Stimulated activated CD8-positive, alpha-beta memory T cell treated with anti-CD3 and anti-CD28 coated beads, Interleukin-12 subunit alpha, Interleukin-12 subunit beta, amount 100 ng/mL, for 24 hours (primary cell): Measurements from ENCODE around the gene ATP6V1F.

Experiments used
- DNase-seq: peaks from one replicate; pipeline ENCODE4 v3.0.0-alpha.2; 2020; ENCODE audit errors: extremely low read depth

The ATP6V1F gene

DNA sequence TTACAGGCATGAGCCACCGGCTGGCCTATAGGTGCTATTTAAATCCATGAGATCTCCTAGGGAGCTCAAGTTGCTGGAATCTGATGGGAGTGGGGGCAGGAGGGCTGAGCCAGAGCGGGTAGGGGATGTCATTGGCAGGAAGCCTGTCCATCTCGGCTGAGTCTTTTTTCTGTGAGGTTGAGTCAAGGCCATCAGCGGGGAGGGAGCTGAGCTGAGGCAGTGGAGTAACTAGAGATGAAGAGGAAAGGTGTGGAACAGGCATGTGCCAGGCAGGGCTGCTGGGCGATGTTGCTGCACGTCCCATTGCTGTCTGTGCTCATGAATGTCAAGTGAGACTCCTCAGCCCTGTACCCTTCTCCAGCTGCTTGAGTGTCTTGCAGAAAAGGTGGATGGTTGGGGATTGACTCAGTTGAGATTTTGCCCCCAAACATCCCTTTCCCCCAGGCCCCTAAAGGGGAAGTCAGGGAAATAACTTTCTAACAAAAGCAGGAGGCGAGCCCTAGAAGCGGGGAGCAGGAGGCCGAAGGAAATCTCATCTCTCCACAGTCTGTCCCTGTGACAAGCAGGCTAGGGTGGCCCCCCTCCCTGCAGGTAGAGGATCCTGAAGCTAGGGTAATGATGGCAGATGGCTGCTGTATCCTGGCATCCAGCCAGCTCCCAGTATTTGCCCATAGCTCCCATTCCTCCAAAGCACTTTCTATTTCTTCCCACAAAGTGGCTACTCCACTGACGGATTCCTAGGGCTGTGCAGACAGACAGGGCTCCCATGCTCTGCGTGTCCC, 5.4 kb downstream of the ATP6V1F start:
- no peak for DNase-seq

DNA sequence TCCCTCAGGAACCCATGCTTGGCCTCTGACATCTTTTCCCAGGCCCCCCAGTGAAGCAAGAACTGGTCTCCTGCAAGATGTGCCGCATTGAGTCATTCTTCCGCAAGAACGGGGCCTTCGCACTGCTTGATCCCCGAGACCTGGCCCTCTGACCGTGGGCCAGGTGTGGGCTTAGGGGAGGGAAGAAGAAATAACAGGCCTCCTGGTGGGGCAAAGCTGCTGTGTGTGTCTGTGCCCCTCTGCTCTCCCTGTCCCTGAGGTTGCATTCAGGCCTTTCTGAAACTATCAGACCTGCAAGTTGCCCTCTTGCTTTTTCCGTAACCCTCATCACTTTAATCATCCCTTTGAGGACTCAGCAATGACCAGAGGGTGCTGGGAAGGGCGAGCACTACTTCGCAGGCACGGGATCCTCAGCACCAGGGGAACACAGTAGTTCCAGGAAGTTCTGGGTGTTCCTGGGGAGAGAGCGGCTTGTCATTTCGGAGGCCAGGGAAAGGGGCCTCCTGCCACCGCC, 6.0 kb downstream of the ATP6V1F start:
- DNase-seq, result no peak

DNA sequence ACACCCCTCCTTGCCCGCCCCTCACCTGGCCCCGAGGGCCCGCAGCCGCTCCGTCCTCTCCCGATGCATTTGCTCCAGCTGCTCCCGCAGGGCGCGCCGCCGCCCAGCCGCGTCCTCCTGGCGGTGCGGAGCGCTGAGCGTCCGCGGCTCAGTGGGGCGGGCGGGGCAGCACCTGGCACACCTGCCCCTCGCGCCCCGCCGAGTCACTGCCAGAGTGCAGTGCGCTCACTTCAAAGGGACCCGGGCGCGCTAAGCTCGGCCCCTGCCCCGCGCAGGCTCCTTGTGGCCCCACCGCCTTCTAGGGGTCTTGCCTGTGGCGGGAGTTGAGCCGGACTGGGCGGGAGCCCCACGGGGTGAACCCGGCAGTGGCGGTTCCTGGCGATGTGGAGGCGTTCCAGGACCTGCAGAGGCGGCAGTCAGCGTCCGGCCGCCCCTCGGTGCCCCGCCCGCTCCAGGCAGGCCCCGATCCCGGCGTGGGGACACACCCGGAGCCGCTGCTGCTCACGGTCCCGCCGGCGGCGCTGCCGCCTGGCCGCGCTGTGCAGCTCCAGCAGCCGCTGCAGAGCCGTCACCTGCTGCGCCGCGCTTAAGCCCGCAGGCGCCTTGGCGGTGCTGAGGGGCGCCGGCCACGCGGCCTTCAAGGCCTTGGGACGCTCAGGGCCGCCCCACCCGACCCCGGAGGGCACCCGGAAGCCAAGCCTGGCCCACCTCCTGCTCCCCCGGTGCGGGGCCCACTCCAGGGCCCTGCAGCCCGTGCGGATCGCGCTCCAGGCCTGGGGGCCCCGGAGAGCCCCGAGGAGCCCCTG, 6.7 kb downstream of the ATP6V1F start:
- no peak for DNase-seq

- no peak for DNase-seq
Observed at GRCh38 chr7:128869944-128870285, 7.3 kb downstream of the ATP6V1F start.

GRCh38 chr7:128871050-128871449, 8.4 kb downstream of the ATP6V1F start:
- no peak for DNase-seq

GRCh38 chr7:128872394-128872824, 9.8 kb downstream of the ATP6V1F start:
- no peak for DNase-seq

- DNase-seq, result no peak
Observed at GRCh38 chr7:128873234-128873633, 10.6 kb downstream of the ATP6V1F start.

DNA sequence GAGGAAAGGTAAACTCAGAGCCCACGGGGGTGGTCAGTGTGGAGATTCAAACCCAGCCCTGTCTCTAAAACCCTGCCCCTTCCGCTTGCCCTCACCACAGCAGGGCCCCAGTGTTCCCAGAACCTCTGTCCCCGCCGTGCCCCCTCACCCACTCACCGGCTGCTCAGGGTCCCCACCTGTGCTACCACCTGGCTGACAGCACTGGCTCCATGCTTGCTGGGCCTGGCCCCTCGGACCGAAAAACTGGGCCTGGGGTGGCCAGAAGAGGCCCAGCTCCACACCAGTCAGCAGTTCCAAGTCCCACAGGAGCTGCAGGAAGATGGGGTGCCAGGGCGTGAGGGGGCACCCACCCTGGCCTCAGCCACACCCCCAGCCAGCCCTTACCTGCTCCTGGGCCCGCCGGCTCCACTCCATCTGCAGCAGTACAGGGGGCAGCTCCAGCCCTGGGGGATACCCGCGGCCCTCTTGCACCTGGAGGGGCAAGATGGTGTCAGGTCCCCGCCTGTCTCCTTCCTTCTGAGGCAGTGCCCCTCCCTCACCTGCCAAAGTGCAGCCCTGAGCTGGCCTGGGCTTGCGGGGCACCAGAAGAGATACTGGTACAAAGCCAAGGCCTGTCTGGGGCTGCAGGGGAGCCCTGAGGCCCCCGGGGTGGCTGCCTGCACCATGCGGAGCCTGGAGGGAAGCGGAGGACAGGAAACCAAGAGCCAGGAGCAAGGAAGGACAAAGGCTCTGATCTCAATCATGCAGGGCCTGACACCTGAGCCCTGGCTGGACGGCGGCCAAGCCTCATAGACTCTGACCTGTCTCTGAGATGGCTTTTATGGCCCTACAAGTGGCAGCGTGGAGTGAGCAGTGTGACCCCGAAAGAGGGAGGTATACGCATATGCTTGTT, 11.7 kb downstream of the ATP6V1F start:
- no peak for DNase-seq

DNA sequence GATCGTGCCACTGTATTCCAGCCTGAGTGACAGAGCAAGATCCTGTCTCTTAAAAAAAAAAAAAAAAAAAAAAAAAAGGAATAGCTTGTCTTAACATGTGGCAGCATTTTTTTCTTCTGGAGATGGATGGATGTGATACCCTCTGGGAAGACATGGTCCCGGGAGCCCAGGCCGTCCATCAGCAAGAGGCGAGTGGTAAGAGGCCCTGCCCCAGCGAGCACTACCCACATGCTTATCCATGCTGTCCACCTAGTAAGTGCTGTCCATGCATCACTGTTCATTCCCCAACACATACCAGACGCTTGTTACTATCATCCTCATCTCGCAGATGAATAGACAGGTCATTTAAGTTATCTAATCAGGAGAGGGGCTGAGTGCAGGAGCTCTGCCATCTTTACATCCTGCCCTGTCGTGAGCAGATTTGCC, 12.9 kb downstream of the ATP6V1F start:
- DNase-seq, result no peak

DNA sequence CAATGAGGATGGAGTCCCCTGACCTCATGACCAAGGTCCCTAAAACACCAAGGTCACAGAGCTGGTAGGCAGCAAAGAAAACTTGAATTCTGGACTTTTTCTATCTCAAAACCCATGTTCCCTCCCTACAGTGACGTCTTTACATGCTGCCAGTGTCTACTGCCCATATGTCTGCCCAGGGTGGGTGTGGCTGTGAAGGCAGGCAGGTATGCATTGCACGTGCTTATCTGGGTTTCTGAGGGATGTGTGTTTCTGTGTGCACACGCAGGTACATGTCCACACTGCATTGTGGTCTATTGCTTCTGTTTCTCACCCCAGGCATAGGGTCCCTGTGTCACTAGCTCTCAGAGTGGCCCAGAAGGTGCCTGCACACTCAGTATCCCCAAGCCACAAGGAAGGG, 13.5 kb downstream of the ATP6V1F start:
- no peak for DNase-seq

DNA sequence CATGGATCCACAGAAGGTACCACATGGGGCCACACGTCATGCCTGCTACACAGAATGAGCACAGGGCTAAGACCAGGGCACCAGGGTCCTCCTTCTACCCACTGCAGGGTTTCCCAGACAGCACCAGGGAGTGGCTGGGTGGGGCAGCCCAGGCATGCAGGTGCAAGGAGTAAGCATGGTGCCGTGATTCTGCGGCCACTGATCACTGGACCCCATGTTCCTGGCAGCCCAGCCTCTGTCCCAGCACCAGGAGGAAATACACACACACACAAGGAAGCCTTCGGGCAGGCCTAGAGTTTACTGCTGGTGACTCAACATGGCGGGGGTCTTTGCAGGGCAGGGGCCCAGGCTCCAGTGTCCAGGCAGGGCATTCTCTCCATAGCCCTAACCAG, 13.9 kb downstream of the ATP6V1F start:
- DNase-seq, result no peak

DNA sequence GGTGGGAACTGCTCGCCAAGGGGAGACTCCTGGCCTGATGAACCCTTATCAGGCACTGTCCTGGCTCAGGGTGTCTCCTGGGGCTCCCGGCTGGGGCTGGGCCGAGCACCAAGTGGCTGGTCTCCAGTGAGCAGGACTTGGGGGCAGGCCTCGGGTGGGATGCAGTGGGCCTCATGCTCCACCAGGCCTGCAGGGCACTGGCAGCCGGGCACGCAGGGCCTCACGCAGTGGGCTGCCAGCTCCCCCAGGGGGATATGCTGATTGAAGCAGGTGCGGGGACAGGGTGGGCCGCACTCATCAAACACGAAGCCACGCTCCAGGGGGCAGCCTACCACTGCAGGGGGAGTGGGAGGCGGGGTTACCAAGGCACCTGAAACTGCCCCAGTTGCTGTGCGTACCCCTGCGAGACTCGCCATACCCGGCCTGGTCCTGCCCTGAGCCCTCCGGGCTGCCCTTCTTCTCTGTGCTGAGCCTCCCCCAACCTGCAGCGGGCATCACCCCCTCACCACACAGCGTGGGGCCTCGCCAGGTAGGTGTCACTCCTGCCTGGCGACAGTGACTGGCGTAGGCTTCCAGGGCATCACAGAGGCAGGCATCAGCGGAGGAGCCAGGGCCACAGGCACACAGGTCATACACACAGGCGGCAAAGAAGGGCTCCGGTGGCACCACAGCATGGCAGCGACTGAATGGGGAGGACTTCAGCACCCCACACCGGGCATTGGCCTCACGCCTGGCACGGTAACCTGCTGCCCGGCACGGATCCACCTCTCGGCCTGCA, 14.5 kb downstream of the ATP6V1F start:
- DNase-seq, result no peak

GRCh38 chr7:128877756-128878120, 15.1 kb downstream of the ATP6V1F start:
- DNase-seq, result no peak

DNA sequence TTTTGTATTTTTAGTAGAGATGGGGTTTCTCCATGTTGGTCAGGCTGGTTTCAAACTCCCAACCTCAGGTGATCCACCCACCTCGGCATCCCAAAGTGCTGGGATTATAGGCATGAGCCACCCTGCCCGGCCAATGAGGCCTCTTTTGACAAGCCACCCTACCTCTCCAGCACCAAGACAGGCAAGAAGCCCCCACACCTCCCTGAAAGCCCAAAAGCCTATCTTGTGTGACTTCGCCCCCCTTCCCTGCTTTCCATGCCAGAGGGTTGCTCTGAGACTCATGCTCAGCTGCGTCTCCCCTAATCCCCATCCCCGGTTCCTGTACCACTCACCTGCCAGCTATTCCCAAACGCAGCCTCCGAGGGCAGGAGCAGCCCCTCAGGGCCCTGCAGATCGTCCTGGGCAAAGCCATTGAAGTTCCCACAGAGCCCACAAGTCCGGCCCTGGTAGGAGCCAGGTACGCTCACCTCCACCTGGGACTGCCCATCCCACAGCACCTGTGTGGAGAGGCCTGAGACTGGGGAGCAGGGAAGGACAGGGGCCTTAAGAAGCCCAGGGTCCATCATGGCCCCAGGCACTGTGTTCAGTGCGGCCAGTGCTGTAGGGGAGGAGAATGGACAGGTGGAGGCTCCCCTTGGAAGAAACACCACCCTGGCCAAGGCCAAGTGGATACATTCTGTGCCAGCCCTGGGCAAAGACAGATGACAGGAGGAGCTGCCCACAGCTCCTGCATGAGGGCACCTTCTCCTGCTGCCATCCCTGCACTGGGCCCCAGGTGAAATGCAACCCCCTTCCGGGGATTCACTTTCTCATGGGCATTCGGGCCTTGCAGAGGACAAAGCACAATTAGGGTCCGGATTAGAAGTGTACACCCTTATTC, 15.8 kb downstream of the ATP6V1F start:
- no peak for DNase-seq

- no peak for DNase-seq
Observed at GRCh38 chr7:128879461-128879938, 16.8 kb downstream of the ATP6V1F start.

- DNase-seq, result no peak
Observed at GRCh38 chr7:128879939-128880746, 17.5 kb downstream of the ATP6V1F start.

DNA sequence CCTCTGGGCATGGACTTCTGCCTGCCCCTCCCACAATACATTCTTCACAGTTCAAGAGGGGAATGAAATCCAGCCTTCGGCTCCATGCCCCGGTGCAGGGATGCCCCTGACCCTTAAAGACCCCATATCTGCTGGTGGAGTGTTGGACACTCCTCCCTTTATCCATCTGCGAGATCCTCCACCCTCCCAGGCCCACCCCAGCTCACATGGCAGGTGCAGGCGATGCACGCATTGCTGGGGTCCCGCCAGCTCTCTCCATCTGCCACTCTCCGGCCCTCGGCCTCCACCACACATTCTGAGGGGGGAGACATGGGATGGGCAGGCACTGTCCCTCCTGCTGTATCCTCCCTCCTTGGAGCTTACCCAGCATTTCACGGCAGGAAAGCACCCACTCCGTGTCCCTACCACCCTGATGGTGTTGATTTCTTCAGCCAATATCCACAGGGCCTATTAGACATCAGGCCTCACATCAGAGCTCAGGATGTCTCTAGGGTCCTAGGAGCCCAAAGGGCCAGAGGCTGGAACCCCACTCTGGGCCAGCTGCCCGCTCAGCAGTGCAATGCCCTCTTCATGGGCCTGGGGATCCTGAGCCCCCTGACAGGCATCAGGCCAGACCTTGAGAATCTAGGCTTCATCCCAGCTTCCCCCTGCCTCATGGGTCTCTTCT, 18.3 kb downstream of the ATP6V1F start:
- no peak for DNase-seq

GRCh38 chr7:128881458-128882125, 18.9 kb downstream of the ATP6V1F start:
- no peak for DNase-seq
